ENCODE measurements around the gene MXD3.

Gene MXD3

GRCh38 chr5:177357146-177357458 is 45.4 kb upstream of the MXD3 start:
- CTCF ChIA-PET = no interaction called here
- TF ChIP-seq HOXA7 (CRISPR knock-in tag; IDR thresholded peaks at IDR 0.05; ENCODE audit: borderline replicate concordance) (no peak), ZNF114 (tag by site-specific recombination; IDR thresholded peaks at IDR 0.05) (no peak), EGR2 (tag by site-specific recombination; IDR thresholded peaks at IDR 0.05; ENCODE audit: low read depth) (no peak), TCF7L2 (IDR thresholded peaks at IDR 0.05; ENCODE audit: borderline replicate concordance, low read depth, low read length) (no peak), PBX3 (CRISPR knock-in tag; IDR thresholded peaks at IDR 0.05) (no peak), ZNF639 (tag by site-specific recombination; IDR thresholded peaks at IDR 0.05) (no peak)
- TF ChIP-seq, protein P1, sequence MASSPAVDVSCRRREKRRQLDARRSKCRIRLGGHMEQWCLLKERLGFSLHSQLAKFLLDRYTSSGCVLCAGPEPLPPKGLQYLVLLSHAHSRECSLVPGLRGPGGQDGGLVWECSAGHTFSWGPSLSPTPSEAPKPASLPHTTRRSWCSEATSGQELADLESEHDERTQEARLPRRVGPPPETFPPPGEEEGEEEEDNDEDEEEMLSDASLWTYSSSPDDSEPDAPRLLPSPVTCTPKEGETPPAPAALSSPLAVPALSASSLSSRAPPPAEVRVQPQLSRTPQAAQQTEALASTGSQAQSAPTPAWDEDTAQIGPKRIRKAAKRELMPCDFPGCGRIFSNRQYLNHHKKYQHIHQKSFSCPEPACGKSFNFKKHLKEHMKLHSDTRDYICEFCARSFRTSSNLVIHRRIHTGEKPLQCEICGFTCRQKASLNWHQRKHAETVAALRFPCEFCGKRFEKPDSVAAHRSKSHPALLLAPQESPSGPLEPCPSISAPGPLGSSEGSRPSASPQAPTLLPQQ (tag by site-specific recombination; IDR thresholded peaks at IDR 0.05) = no peak
- TF ChIP-seq, protein P2, sequence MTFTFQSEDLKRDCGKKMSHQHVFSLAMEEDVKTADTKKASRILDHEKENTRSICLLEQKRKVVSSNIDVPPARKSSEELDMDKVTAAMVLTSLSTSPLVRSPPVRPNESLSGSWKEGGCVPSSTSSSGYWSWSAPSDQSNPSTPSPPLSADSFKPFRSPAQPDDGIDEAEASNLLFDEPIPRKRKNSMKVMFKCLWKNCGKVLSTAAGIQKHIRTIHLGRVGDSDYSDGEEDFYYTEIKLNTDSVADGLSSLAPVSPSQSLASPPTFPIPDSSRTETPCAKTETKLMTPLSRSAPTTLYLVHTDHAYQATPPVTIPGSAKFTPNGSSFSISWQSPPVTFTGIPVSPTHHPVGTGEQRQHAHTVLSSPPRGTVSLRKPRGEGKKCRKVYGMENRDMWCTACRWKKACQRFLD (tag by site-specific recombination; IDR thresholded peaks at IDR 0.05) = no peak
- Histone ChIP-seq H3K36me3 (ENCODE audit: control insufficient read depth in 2 of 2, insufficient read depth in 1 of 2, low read length in 2 of 2) (no peaks in the 10 kb centered on the region), H3K4me3 (ENCODE audit: low read depth, low read length) (no peak overlapping the region), H3K4me1 (ENCODE audit: control insufficient read depth, insufficient read depth, low read length) (no peaks in the 10 kb centered on the region), H3K27ac (ENCODE audit: extremely low read depth, low read depth, low read length) (no peak overlapping the region), H3K9me3 (ENCODE audit: control insufficient read depth, insufficient read depth, low read depth, low read length) (no peaks in the 10 kb centered on the region)
- POLR2A ChIA-PET = no interaction called here

GRCh38 chr5:177356746-177357145 is 45.0 kb upstream of the MXD3 start:
- no peaks in the 10 kb centered on the region for H3K4me1 ChIP-seq (ENCODE audit: control insufficient read depth, insufficient read depth, low read length)
- CTCF ChIA-PET = interaction anchor here (1.5 kb wide), 1 partner anchor 55 kb away, joined by 3 read pairs; no protein-coding TSS in a partner anchor

DNA sequence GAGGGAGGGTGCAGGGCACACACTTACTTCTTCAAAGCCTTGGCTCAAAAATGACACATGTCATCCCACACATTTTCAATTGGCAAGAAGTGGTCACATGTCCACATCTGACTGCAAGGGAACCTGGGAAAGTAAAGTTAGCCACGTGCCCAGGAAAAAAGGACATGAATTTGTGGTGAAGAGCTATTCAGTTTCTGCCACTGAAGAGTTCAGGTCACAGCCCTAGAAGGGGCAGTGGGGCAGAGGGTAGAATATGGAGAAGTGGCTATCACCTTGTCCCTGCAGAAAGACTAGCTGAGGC is 44.1 kb upstream of the MXD3 start:
- no peaks in the 10 kb centered on the region for H3K9me3 ChIP-seq (ENCODE audit: control insufficient read depth, insufficient read depth, low read depth, low read length)
- no peaks in the 10 kb centered on the region for H3K36me3 ChIP-seq (ENCODE audit: control insufficient read depth in 2 of 2, insufficient read depth in 1 of 2, low read length in 2 of 2)
- no peak overlapping the region for H3K27ac ChIP-seq (ENCODE audit: extremely low read depth, low read depth, low read length)
- ChIA-PET CTCF (interaction anchor here (0.7 to 1.5 kb wide), 6 partner anchors 13 to 54 kb away, joined by 3 to 5 read pairs (median 3); no protein-coding TSS in a partner anchor), POLR2A (no interaction called here)
- TF ChIP-seq PRDM1 (tag by site-specific recombination; IDR thresholded peaks at IDR 0.05) (no peak), YY1 (tag by site-specific recombination; IDR thresholded peaks at IDR 0.05) (no peak)
- no peaks in the 10 kb centered on the region for H3K4me1 ChIP-seq (ENCODE audit: control insufficient read depth, insufficient read depth, low read length)
- H3K4me3 ChIP-seq (ENCODE audit: low read depth, low read length) = no peak overlapping the region

More at GRCh38 chr5:177356746-177357145, 45.0 kb upstream of the MXD3 start:
- no peak overlapping the region for H3K27ac ChIP-seq (ENCODE audit: extremely low read depth, low read depth, low read length)
- H3K4me3 ChIP-seq (ENCODE audit: low read depth, low read length) = no peak overlapping the region
- POLR2A ChIA-PET = interaction anchor here (0.7 kb wide), 1 partner anchor 14 kb away, joined by 4 read pairs; no protein-coding TSS in a partner anchor
- H3K9me3 ChIP-seq (ENCODE audit: control insufficient read depth, insufficient read depth, low read depth, low read length) = no peaks in the 10 kb centered on the region
- TF ChIP-seq ZNF324 (tag by site-specific recombination; IDR thresholded peaks at IDR 0.05) = no peak
- no peaks in the 10 kb centered on the region for H3K36me3 ChIP-seq (ENCODE audit: control insufficient read depth in 2 of 2, insufficient read depth in 1 of 2, low read length in 2 of 2)

- H3K9me3 ChIP-seq (ENCODE audit: control insufficient read depth, insufficient read depth, low read depth, low read length) = no peaks in the 10 kb centered on the region
- peaks cover 0 to under 1% of the 10 kb centered on the region in 2 experiments; a peak in 1 of 3 replicates for H3K36me3 ChIP-seq (ENCODE audit: control insufficient read depth in 2 of 2, insufficient read depth in 1 of 2, low read length in 2 of 2)
- POLR2A ChIA-PET = interaction anchor here (0.7 kb wide), 1 partner anchor 15 kb away, joined by 3 read pairs; no protein-coding TSS in a partner anchor
- TF ChIP-seq ZNF221 (tag by site-specific recombination; IDR thresholded peaks at IDR 0.05; ENCODE audit: borderline replicate concordance) = no peak
- TF ChIP-seq ZNF335 (tag by site-specific recombination; conservative IDR thresholded peaks at IDR 0.05) = no peak
- TF ChIP-seq ZNF324 (tag by site-specific recombination; IDR thresholded peaks at IDR 0.05) = no peak
- no peak for TF ChIP-seq ZNF214 (tag by site-specific recombination; IDR thresholded peaks at IDR 0.05; ENCODE audit: borderline replicate concordance)
- TF ChIP-seq ZNF623 (tag by site-specific recombination; IDR thresholded peaks at IDR 0.05) = no peak
- no peak for TF ChIP-seq ZSCAN30 (tag by site-specific recombination; IDR thresholded peaks at IDR 0.05)
- no peak overlapping the region for H3K4me3 ChIP-seq (ENCODE audit: low read depth, low read length)
- CTCF ChIA-PET = interaction anchor here (0.9 to 1.5 kb wide), 5 partner anchors 14 to 53 kb away, joined by 3 to 4 read pairs (median 3); no protein-coding TSS in a partner anchor
- H3K27ac ChIP-seq (ENCODE audit: extremely low read depth, low read depth, low read length) = no peak overlapping the region
- peaks cover 4% of the 10 kb centered on the region; the same call in 1 of the 2 replicates for H3K4me1 ChIP-seq (ENCODE audit: control insufficient read depth, insufficient read depth, low read length)
These were observed 43.6 kb upstream of the MXD3 start for GRCh38 chr5:177355162-177355867.
